Measurements from ENCODE around the gene TSR1. TPM values are rescaled to one million over a fixed set of nuclear protein-coding genes. Genes with fewer than 3 reads are reported as not detected.

Gene TSR1
- total RNA-seq, result 10 to 100 TPM; 36.0 to 36.6 TPM

- Mint-ChIP-seq H3K27ac (peak within 1 kb of the TSS; percentile 96), H3K4me1 (ENCODE audit: low read depth) (peaks cover 11% of the 10 kb centered on the region), H3K4me3 (peak within 1 kb of the TSS; percentile 99), H3K36me3 (ENCODE audit: low read depth) (peaks cover 12% of the 10 kb centered on the region), H3K27me3 (ENCODE audit: low read depth) (no peaks in the 10 kb centered on the region), H3K9me3 (ENCODE audit: insufficient read depth) (no peaks in the 10 kb centered on the region)
- ATAC-seq (peak; percentile 90), DNase-seq (peak; percentile 93)
- ChIA-PET CTCF (interaction anchor here (0.9 to 2.4 kb wide), 12 partner anchors 17 to 282 kb away, joined by 3 to 25 read pairs (median 4); partner anchors contain the start of gene HIC1), POLR2A (interaction anchor here (0.6 to 2.0 kb wide), 16 partner anchors 9 to 507 kb away, joined by 3 to 10 read pairs (median 4); partner anchors contain the start of genes HIC1, RPA1 and SMYD4)
Observed at GRCh38 chr17:2336215-2336851, at the start of gene TSR1. TSS of gene TSR1 (minus strand) at chr17:2336457. CDS start at chr17:2336427, 30 bp downstream.

GRCh38 chr17:2385240-2386210 lies 49.3 kb upstream of the TSR1 start:
- Mint-ChIP-seq H3K4me3 (no peak overlapping the region), H3K4me1 (ENCODE audit: low read depth) (peaks cover 28% of the 10 kb centered on the region), H3K27me3 (ENCODE audit: low read depth) (no peaks in the 10 kb centered on the region), H3K27ac (no peak overlapping the region), H3K9me3 (ENCODE audit: insufficient read depth) (no peaks in the 10 kb centered on the region), H3K36me3 (ENCODE audit: low read depth) (peaks cover 4% of the 10 kb centered on the region)
- CTCF ChIA-PET, result interaction anchor here (10.0 kb wide), 1 partner anchor 30 kb away, joined by 479 read pairs; no protein-coding TSS in a partner anchor
- no peak for DNase-seq
- POLR2A ChIA-PET, result no interaction called here
- no peak for ATAC-seq

- Mint-ChIP-seq H3K4me3 (no peak overlapping the region), H3K4me1 (ENCODE audit: low read depth) (peaks cover 19% of the 10 kb centered on the region), H3K27ac (no peak overlapping the region), H3K9me3 (ENCODE audit: insufficient read depth) (no peaks in the 10 kb centered on the region), H3K36me3 (ENCODE audit: low read depth) (peaks cover 3% of the 10 kb centered on the region), H3K27me3 (ENCODE audit: low read depth) (no peaks in the 10 kb centered on the region)
- POLR2A ChIA-PET, result no interaction called here
- CTCF ChIA-PET, result interaction anchor here (4.4 to 10.0 kb wide), 2 partner anchors 8 to 31 kb away, joined by 95 to 479 read pairs; no protein-coding TSS in a partner anchor
- DNase-seq (no peak), ATAC-seq (no peak)
Observed at GRCh38 chr17:2384439-2385127, 48.3 kb upstream of the TSR1 start.

GRCh38 chr17:2383628-2384167 lies 47.4 kb upstream of the TSR1 start:
- H3K4me1 Mint-ChIP-seq (ENCODE audit: low read depth), result peaks cover 11% of the 10 kb centered on the region
- H3K27ac Mint-ChIP-seq, result peak overlapping the region; percentile 30

GRCh38 chr17:2380950-2381649 lies 44.8 kb upstream of the TSR1 start:
- H3K4me3 Mint-ChIP-seq, result no peak overlapping the region
- CTCF ChIA-PET, result interaction anchor here (1.5 to 10.0 kb wide), 5 partner anchors 12 to 456 kb away, joined by 4 to 479 read pairs (median 95); partner anchors contain the start of genes MNT and PAFAH1B1
- peaks cover 3% of the 10 kb centered on the region for H3K4me1 Mint-ChIP-seq (ENCODE audit: low read depth)
- no peak for DNase-seq
- H3K36me3 Mint-ChIP-seq (ENCODE audit: low read depth), result peaks cover 7% of the 10 kb centered on the region
- no peak for ATAC-seq
- no peak overlapping the region for H3K27ac Mint-ChIP-seq
- no peaks in the 10 kb centered on the region for H3K9me3 Mint-ChIP-seq (ENCODE audit: insufficient read depth)
- POLR2A ChIA-PET, result interaction anchor here (1.2 to 3.3 kb wide), 3 partner anchors 20 to 35 kb away, joined by 3 to 30 read pairs (median 21); partner anchors contain the start of gene MNT
- H3K27me3 Mint-ChIP-seq (ENCODE audit: low read depth), result no peaks in the 10 kb centered on the region

More at GRCh38 chr17:2383628-2384167, 47.4 kb upstream of the TSR1 start:
- DNase-seq (no peak), ATAC-seq (no peak)
- peaks cover 3% of the 10 kb centered on the region for H3K36me3 Mint-ChIP-seq (ENCODE audit: low read depth)
- no peak overlapping the region for H3K4me3 Mint-ChIP-seq
- ChIA-PET POLR2A (interaction anchor here (0.7 to 3.3 kb wide), 7 partner anchors 9 to 290 kb away, joined by 3 to 35 read pairs (median 4); partner anchors contain the start of genes METTL16 and MNT), CTCF (interaction anchor here (0.6 to 10.0 kb wide), 12 partner anchors 9 to 326 kb away, joined by 3 to 479 read pairs (median 10); partner anchors contain the start of genes METTL16 and MNT)
- H3K27me3 Mint-ChIP-seq (ENCODE audit: low read depth), result no peaks in the 10 kb centered on the region
- no peaks in the 10 kb centered on the region for H3K9me3 Mint-ChIP-seq (ENCODE audit: insufficient read depth)

- CTCF ChIA-PET, result interaction anchor here (0.6 to 10.0 kb wide), 4 partner anchors 12 to 212 kb away, joined by 3 to 479 read pairs (median 104); partner anchors contain the start of gene MNT
- no peak overlapping the region for H3K4me3 Mint-ChIP-seq
- peaks cover 3% of the 10 kb centered on the region for H3K4me1 Mint-ChIP-seq (ENCODE audit: low read depth)
- DNase-seq (no peak), ATAC-seq (no peak)
- POLR2A ChIA-PET, result interaction anchor here (3.3 kb wide), 1 partner anchor 36 kb away, joined by 30 read pairs; no protein-coding TSS in a partner anchor
- no peaks in the 10 kb centered on the region for H3K27me3 Mint-ChIP-seq (ENCODE audit: low read depth)
- peaks cover 7% of the 10 kb centered on the region for H3K36me3 Mint-ChIP-seq (ENCODE audit: low read depth)
- no peak overlapping the region for H3K27ac Mint-ChIP-seq
- H3K9me3 Mint-ChIP-seq (ENCODE audit: insufficient read depth), result no peaks in the 10 kb centered on the region
Observed at GRCh38 chr17:2380226-2380922, 44.1 kb upstream of the TSR1 start.

- H3K27ac Mint-ChIP-seq, result no peak overlapping the region
- DNase-seq (no peak), ATAC-seq (no peak)
- POLR2A ChIA-PET, result no interaction called here
- CTCF ChIA-PET, result interaction anchor here (0.6 to 10.0 kb wide), 2 partner anchors 36 to 213 kb away, joined by 3 to 479 read pairs; no protein-coding TSS in a partner anchor
- H3K9me3 Mint-ChIP-seq (ENCODE audit: insufficient read depth), result no peaks in the 10 kb centered on the region
- H3K4me1 Mint-ChIP-seq (ENCODE audit: low read depth), result peaks cover 3% of the 10 kb centered on the region
- peaks cover 7% of the 10 kb centered on the region for H3K36me3 Mint-ChIP-seq (ENCODE audit: low read depth)
- H3K27me3 Mint-ChIP-seq (ENCODE audit: low read depth), result no peaks in the 10 kb centered on the region
- no peak overlapping the region for H3K4me3 Mint-ChIP-seq
Observed at GRCh38 chr17:2379489-2380225, 43.4 kb upstream of the TSR1 start.

GRCh38 chr17:2378905-2379304 lies 42.6 kb upstream of the TSR1 start:
- H3K4me1 Mint-ChIP-seq (ENCODE audit: low read depth), result peaks cover 3% of the 10 kb centered on the region
- CTCF ChIA-PET, result interaction anchor here (10.0 kb wide), 1 partner anchor 36 kb away, joined by 479 read pairs; no protein-coding TSS in a partner anchor

GRCh38 chr17:2377659-2378058 lies 41.4 kb upstream of the TSR1 start:
- H3K36me3 Mint-ChIP-seq (ENCODE audit: low read depth), result peaks cover 7% of the 10 kb centered on the region
- no peak for ATAC-seq
- DNase-seq, result no peak
- no peaks in the 10 kb centered on the region for H3K4me1 Mint-ChIP-seq (ENCODE audit: low read depth)
- H3K4me3 Mint-ChIP-seq, result no peak overlapping the region
- POLR2A ChIA-PET, result no interaction called here
- H3K9me3 Mint-ChIP-seq (ENCODE audit: insufficient read depth), result no peaks in the 10 kb centered on the region
- no peaks in the 10 kb centered on the region for H3K27me3 Mint-ChIP-seq (ENCODE audit: low read depth)
- CTCF ChIA-PET, result interaction anchor here (1.5 to 10.0 kb wide), 2 partner anchors 25 to 38 kb away, joined by 3 to 479 read pairs; no protein-coding TSS in a partner anchor
- H3K27ac Mint-ChIP-seq, result no peak overlapping the region

More at GRCh38 chr17:2378905-2379304, 42.6 kb upstream of the TSR1 start:
- Mint-ChIP-seq H3K4me3 (no peak overlapping the region), H3K27ac (no peak overlapping the region), H3K27me3 (ENCODE audit: low read depth) (no peaks in the 10 kb centered on the region), H3K36me3 (ENCODE audit: low read depth) (peaks cover 7% of the 10 kb centered on the region), H3K9me3 (ENCODE audit: insufficient read depth) (no peaks in the 10 kb centered on the region)
- ATAC-seq, result no peak
- no peak for DNase-seq
- POLR2A ChIA-PET, result no interaction called here
